HG02610 (cell line): ENCODE results near the gene PCBP3.
"Not testable (repeated sequence)": the region's sequence is repeated elsewhere in the genome, so short reads cannot be mapped to it uniquely, and the experiment has no call there.

Experiments used
- ATAC-seq: cut with Tn5 transposase; IDR thresholded peaks from one replicate; pipeline ENCODE4 v1.9.1; 2021; ENCODE audit warnings: mild to moderate bottlenecking, moderate library complexity; ENCODE audit not compliant: unreplicated experiment

Gene PCBP3

DNA sequence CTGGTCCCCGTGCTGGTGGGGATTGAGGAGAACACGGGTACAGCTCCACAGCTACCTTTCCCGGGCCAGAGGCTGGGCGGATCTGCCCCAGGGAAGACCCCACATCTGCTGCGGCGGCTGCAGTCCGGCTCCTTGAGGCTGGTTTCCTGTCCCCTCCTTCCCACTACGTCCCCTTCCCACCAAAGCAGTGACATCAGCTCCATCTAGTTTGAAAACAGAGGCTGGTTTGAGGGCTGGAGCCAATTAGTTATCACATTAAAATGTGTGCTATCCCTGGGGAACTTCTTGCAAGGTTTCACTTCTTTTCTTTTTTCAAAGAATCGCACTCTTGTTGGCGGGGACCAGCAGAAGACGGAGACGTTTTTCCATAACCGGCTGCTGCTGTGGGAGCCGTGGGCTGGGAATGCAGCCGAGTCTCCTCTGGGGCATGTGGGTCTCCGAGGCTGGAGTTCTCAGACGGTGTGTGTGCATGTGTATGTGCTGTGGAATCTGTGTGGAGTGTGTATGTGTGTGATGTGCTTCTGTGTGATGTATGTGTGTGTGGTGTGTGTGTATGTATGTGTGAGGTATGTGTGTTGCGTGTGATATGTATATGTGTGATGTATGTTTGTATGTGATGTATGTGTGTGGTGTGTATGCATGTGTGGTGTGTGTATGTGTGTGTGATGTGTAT is 8.9 kb upstream of the PCBP3 start:
- no peak for ATAC-seq

DNA sequence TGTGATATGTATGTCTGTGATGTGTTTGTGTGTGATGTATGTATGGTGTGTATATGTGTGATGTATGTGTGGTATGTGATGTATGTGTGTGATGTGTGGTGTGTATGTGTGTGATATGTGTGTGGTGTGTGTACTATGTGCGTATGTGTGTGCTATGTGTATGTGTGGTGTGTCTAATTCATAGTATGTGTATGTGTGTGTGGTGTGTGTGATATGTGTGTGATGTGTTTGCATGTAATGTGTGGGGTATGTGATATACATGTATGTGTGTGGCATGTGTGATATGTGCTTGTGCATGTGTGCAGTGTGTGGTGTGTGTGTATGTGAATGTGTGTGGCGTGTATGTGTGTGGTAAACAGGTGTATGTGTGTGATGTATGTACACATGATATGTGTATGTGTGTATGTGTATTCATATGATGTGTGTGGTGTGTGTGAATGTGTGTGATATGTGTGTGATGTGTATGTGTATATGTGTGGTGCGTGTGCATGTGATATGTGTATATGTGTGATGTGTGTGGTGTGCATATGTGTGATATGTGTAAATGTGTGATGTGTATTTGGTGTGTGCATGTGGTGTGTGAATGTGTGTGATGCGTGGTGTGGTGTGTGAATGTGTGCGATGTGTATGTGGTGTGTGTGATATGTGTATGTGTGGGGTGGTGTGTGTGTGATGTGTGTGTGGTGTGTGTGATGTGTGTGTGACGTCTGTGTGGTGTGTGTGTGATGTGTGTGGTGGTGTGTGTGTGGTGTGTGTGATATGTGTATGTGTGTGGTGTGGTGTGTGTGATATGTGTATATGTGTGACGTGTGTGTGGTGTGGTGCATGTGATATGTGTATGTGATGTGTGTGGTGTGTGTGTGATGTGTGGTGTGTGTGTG is 8.0 kb upstream of the PCBP3 start:
- no peak for ATAC-seq

GRCh38 chr21:45636459-45636858 is 7.1 kb upstream of the PCBP3 start:
- no peak for ATAC-seq

DNA sequence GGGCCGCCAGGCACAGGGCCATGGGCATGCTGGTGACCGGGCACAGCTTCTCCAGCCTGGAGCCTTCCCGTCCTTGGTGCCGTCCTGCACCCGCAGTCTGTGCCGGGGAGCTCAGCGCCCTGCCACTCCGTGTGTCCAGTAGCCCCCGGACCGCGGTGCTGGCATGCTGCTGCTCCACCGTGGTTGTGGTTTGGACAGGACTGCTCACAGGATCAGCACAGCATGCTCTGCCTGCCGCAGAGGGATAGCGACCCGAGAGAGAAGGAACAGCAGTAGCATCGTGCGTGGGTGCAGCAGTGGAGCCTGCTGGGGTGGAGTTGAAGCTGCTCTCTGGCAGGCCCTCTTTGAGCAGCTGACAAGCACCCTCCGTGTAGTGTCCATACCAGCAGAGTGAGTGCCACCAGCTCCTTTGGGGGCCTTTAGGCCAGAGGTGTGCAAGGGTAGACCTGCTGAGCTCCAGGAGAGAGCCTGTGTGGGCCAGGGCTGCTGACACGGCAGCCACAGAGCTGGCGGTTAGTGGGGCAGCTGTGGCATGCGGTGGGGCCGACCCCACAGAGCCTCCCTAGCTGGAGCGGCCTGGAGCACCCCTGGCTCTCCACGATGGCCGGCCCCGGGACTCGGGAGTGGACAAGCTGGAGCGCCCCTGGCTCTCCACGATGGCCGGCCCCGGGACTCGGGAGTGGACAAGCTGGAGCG is 6.4 kb upstream of the PCBP3 start:
- no peak for ATAC-seq

DNA sequence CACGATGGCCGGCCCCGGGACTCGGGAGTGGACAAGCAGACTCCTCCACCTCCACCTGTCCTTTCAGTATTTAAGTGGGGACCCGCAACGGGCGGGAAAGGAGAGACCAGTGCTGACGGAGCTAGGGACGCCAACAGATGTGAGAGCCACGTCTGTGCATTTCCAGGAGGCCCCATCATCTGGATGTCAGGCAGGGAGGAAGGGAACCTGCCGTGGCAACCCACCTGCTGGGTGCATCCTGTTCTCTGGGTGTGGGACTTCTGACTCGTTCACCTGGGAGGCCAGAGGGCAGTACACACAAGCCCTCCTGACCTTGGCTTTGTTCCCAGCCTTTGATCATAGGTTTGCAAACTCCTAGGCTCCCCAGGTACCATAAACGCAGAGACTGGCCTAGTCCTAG is 5.6 kb upstream of the PCBP3 start:
- ATAC-seq = no peak

DNA sequence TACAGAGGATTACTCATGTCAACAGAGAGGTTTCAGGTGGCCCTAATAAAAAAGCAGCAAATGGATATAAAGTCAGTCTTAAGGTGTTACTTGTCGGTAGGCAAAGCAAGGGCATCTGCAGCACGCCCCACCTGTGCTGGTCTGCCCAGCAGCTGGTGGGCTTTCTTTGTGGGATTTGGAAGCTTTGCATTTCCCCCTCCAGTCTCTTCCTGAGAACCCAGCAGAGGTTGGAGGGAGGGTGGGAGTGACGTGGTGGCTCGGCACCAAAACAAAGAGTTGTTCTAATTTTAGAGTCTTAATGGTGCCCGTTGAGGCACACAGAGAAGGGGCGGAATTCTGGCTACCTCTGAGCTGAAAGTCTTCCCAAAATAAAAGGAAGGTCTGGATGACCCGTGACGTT is 4.8 kb upstream of the PCBP3 start:
- ATAC-seq = no peak

DNA sequence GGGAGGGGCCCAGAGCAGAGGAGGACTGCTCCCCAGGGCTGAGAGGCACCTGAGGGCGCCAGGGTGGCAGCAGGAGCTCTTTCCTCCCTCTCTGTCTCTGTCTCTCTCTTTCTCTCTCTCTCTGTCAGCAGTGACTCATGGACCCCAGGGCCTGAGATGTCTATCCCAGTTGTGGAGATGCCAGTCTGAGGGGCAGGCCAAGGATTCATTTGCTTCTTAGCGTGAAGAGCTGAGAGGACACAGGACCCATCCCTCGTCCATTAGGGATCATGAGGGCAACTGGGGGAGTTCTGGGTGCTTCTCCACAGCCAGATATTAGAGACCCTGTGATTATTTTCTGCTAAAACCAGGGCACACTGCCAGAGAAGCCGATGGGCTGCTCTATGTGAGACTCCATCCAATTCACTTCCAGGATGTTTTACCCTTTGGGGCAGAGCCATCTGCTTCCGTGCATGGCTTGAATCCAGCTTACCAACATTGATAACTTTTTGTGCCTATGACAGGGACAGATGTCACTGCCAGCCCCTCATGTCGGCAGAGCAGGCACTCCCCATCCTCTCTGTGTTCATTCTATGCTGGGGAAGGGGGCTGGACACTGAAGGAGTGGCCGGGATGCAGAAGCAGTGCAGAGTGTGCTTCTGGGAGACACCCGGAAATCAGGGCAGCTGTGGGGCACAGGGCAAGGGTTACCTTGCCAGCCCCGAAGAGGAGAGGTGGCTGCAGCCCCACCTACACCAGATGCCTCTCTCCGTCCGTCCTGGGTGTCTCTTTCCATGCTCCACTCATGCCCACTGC is 4.1 kb upstream of the PCBP3 start:
- no peak for ATAC-seq

GRCh38 chr21:45640001-45640887 is 3.3 kb upstream of the PCBP3 start:
- ATAC-seq = no peak

DNA sequence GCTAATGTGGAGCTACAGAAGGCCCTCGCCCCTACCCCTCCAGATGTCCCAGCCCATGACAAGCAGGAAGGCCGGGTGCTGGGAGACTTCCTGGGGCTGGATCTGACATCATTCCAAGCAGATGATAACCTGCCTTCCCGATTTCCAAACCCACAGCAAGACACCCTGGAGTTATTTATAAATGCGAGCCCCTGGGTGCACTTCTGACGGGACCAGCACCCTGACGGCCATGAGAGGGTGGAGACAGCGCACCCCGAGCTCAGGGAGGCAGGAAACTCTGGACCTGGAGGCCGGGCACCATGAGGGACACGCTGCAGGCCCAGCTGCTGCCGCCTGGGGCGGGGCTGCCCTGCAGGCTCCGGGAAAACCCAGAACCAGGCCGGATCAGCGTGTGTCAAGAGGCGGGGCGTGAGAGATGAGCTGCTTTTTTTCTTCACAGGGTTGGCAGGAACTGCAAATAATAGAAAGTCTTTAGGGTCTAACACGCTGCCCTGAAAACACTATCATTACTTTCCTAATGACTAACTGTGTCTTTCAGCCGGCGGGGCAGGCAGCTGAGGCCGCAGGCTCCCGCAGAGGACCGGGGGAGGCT is 2.5 kb upstream of the PCBP3 start:
- no peak for ATAC-seq

DNA sequence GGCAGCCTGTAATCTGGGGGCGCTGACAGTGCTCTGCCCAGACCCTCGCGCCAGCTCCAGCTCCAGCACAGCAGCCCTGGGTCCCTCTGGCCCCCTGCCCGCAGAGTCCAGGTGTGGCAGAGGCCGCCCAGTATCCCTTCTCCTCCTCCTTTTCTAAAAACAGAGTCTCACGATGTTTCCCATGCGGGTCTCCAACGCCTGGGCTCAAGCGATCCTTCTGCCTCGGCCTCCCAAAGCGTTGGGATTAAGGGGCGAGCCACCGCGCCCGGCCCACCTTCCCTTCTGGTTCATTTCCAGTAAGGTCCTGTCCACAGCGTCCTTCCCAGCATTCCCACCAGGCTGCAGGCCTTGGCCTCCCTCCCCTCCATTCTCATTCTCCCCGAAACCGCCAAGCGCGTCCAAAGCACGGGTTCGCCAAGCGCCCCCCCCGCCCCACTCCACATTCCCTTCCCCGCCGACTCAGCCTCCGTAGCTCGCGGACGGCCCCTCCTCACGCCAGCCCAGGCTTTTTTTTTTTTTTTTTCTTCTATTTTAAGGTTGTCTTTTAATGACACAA is 2.0 kb upstream of the PCBP3 start:
- ATAC-seq = no peak

DNA sequence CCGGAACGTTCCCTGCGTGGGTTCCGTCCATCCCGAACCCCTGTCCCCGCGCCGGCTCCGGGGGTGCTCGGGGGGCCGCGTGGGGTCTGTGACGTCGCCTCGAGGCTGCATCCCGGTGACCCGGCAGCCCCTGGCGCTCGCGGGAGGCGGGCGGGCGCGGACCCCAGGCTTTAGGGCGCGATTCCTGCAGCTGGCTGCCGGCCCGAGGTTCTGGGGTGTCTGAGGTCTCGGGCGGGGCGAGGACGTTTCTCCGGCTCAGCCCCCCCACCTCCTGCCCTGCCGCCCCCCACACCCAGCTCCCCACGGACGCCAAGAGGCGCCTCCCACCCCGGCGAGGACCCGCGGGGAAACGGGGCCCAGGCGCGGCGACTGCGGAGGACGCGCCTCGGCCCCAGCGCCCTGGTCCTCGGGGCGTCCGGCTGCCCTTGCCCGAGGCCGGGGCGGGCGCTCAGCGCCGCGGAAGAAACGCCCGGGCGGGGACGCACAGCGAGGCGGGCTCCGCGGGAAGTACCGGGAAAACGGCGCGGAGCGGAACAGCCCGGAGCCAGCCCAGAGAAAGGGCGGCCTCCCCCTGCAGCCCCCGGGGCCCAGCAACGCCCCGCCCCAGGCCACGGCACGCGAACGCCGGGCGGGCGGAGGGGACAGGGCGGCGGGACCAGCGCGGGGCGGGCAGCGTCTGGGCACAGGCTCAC is 1.3 kb upstream of the PCBP3 start:
- ATAC-seq = no peak

GRCh38 chr21:45644041-45644906 is 749 bp downstream of the PCBP3 start:
- no peak for ATAC-seq

DNA sequence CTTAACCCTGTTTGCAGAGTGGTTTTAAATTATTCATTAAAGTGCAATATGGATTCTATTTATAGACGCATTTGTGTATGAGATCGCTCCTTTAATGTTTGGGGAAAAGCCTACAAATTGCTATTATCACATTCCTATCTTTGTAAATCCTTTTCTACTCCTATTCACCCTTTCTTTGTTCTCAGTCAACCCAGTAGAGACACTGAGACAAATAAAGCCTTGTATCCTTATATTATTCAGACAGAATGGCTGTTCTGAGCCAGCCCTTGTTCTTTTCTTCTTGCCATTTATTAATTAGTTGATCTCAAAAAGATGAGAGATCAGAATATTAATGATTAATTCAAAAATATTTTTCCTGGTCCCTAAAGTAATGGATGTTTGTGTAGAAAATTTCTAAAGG is 8.4 kb downstream of the PCBP3 start:
- ATAC-seq = no peak

DNA sequence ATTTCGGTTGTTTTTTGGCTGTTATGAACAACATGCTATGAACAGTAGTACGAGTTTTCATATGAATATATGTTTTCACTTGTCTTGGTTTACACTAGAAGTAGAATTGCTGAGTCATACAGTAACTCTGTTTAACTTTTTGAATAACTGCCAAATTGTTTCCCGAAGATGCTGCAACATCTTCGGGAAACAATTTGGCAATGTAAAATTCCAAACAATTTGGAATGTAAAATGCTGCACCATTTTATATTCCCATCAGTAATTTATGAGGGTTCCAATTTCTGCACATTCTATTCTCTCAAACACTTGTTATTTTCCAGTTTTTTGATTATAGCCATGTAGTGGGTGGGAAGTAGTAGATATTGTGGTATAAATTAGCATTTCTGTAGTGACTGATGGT is 11.6 kb downstream of the PCBP3 start:
- no peak for ATAC-seq

DNA sequence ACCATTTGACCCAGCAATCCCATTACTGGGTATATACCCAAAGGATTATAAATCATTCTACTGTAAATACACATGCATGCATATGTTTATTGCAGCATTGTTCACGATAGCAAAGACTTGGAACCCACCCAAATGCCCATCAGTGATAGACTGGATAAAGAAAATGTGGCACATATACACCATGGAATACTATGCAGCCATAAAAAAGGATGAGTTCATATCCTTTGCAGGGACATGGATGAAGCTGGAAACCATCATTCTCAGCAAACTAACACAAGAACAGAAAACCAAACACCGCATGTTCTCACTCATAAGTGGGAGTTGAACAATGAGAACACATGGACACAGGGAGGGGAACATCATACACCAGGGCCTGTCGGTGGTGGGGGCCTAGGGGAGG is 12.6 kb downstream of the PCBP3 start:
- ATAC-seq = not testable (repeated sequence)

GRCh38 chr21:45661913-45662622 is 18.5 kb downstream of the PCBP3 start:
- ATAC-seq = not testable (repeated sequence)

DNA sequence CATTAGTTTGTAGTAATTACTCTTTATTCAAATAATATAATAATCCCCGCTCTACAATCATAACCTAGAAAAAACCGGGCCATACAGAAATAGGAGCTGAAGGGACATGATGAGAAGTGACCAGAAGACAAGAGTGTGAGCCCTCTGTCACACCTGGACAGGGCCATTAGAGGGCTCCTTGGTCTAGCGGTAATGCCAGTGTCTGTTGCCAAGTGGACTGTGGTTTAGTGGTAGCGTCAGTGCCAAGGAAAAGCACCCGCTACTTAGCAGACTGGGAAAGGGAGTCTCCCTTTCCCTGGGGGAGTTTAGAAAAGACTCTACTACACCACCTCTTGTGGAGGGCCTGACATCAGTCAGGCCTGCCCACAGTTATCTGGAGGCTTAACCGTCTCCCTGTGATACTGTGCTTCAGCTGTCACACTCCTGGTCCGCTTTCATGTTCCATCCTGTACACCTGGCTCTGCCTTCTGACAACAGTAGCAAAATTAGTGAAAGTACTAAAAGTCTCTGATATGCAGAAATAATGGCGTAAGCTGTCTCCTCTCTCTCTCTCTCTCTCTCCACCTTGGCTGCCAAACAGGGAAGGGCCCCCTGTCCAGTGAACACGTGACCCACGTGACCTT is 19.2 kb downstream of the PCBP3 start:
- not testable (repeated sequence) for ATAC-seq
